IMR-90 (cell line): Measurements from ENCODE around the gene ANKRD42. TPM values are rescaled to one million over a fixed set of nuclear protein-coding genes. Genes with fewer than 3 reads are reported as not detected.

Experiments
- ATAC-seq: fragments of 200-7000 bp; cut with Tn5 transposase; 2 replicates; pipeline ENCODE4 v1.9.1; 2020; ENCODE audit warnings: low read depth, mild to moderate bottlenecking, moderate library complexity
- BruUV-seq: library from RNA; stranded (reverse); fragments of 400-500 nt; replicated peaks from 2 replicates; lab custom pipeline; 2021; lab: Mats Ljungman, UMichigan
- CTCF ChIA-PET: fragments of 300-600 bp; formaldehyde crosslinking; extraction: SDS; loops from one replicate; lab custom pipeline; 2021; ENCODE audit warnings: antibody characterized with exemption; lab: Yijun Ruan, JAX
- POLR2A ChIA-PET: fragments of 300-600 bp; sonication (Branson Sonifier 250); formaldehyde crosslinking; loops from one replicate; lab custom pipeline; 2022; ENCODE audit warnings: antibody characterized with exemption; ENCODE audit not compliant: unreplicated experiment; lab: Charles Lee
- DNase-seq: peaks from one replicate; pipeline ENCODE4 v3.0.0; 2013
- H2AFZ ChIP-seq: replicated peaks from 2 replicates; pipeline ENCODE3; 2013; ENCODE audit warnings: low read length, mild to moderate bottlenecking; ENCODE audit not compliant: poor library complexity
- H2AK5ac ChIP-seq: 2 replicates; pipeline ENCODE4 v1.6.1; 2013; ENCODE audit warnings: low read depth, low read length, inconsistent platforms
- H2AK9ac ChIP-seq: replicated peaks from 2 replicates; pipeline ENCODE3; 2013; ENCODE audit warnings: mild to moderate bottlenecking, low read depth, low read length, moderate library complexity; ENCODE audit not compliant: poor library complexity
- H2BK120ac ChIP-seq: 2 replicates; pipeline ENCODE4 v1.6.1; 2013; ENCODE audit warnings: low read depth, low read length, inconsistent platforms
- H2BK15ac ChIP-seq: 3 replicates; pipeline ENCODE4 v1.6.1; 2013; ENCODE audit warnings: low read depth, low read length, inconsistent platforms
- H2BK20ac ChIP-seq: 2 replicates; pipeline ENCODE4 v1.6.1; 2013; ENCODE audit warnings: low read depth, mild to moderate bottlenecking, inconsistent platforms, low read length, moderate library complexity
- H2BK5ac ChIP-seq: 2 replicates; pipeline ENCODE4 v1.6.1; 2013; ENCODE audit warnings: mild to moderate bottlenecking, low read depth, low read length, inconsistent platforms; ENCODE audit not compliant: poor library complexity, severe bottlenecking
- H3K14ac ChIP-seq: replicated peaks from 2 replicates; pipeline ENCODE4 v1.6.1; 2013; ENCODE audit warnings: low read depth, low read length, inconsistent platforms
- H3K18ac ChIP-seq: 2 replicates; pipeline ENCODE4 v1.6.1; 2013; ENCODE audit warnings: low read depth, low read length, control low read depth
- H3K23ac ChIP-seq: 2 replicates; pipeline ENCODE4 v1.6.1; 2013; ENCODE audit warnings: low read depth, low read length, inconsistent platforms
- H3K27ac ChIP-seq: 2 replicates; pipeline ENCODE4 v1.5.1; 2013; ENCODE audit warnings: mild to moderate bottlenecking, control low read depth, low read length; ENCODE audit not compliant: insufficient read depth
- H3K27me3 ChIP-seq: 2 replicates; pipeline ENCODE4 v1.6.1; 2013; ENCODE audit warnings: low read length; ENCODE audit not compliant: control insufficient read depth, insufficient read depth
- H3K36me3 ChIP-seq: 2 replicates; pipeline ENCODE4 v1.6.1; 2013; ENCODE audit warnings: low read length, mixed read lengths; ENCODE audit not compliant: control insufficient read depth, insufficient read depth
- H3K4ac ChIP-seq: 2 replicates; pipeline ENCODE4 v1.6.1; 2013; ENCODE audit warnings: low read depth, low read length, inconsistent platforms
- H3K4me1 ChIP-seq: 2 replicates; pipeline ENCODE4 v1.6.1; 2013; ENCODE audit warnings: low read length, mixed read lengths; ENCODE audit not compliant: control insufficient read depth, insufficient read depth
- H3K4me2 ChIP-seq: 2 replicates; pipeline ENCODE4 v1.6.1; 2013; ENCODE audit warnings: low read depth, mild to moderate bottlenecking, control low read depth, low read length, moderate library complexity
- H3K4me3 ChIP-seq: 2 replicates; pipeline ENCODE4 v1.5.1; 2013; ENCODE audit warnings: low read depth, mild to moderate bottlenecking, control low read depth, low read length, moderate library complexity; ENCODE audit not compliant: insufficient read depth
- H3K56ac ChIP-seq: 2 replicates; pipeline ENCODE4 v1.6.1; 2013; ENCODE audit warnings: low read length, inconsistent platforms; ENCODE audit not compliant: insufficient read depth; ENCODE audit errors: extremely low read depth
- H3K79me1 ChIP-seq, 2 experiments: 2 replicates each; pipeline ENCODE4 v1.6.1; 2013; ENCODE audit warnings: low read length in 2 of 2, inconsistent platforms in 1 of 2, low read depth in 1 of 2
- H3K9ac ChIP-seq: 2 replicates; pipeline ENCODE4 v1.6.1; 2013; ENCODE audit warnings: low read depth, low read length, control low read depth
- H3K9me1 ChIP-seq: 2 replicates; pipeline ENCODE4 v1.6.1; 2013; ENCODE audit warnings: low read length, inconsistent platforms; ENCODE audit not compliant: insufficient read depth
- H3K9me3 ChIP-seq: 2 replicates; pipeline ENCODE4 v1.6.1; 2013; ENCODE audit warnings: low read length; ENCODE audit not compliant: control insufficient read depth, insufficient read depth
- H4K20me1 ChIP-seq: 2 replicates; pipeline ENCODE4 v1.6.1; 2013; ENCODE audit warnings: low read length, inconsistent platforms; ENCODE audit not compliant: insufficient read depth
- H4K5ac ChIP-seq: 2 replicates; pipeline ENCODE4 v1.6.1; 2013; ENCODE audit warnings: mild to moderate bottlenecking, low read depth, low read length, control low read depth
- H4K8ac ChIP-seq, 2 experiments: 2 replicates each; pipeline ENCODE4 v1.6.1; 2013; ENCODE audit warnings: low read depth in 2 of 2, low read length in 2 of 2, control low read depth in 1 of 2, inconsistent platforms in 1 of 2
- H4K91ac ChIP-seq: 2 replicates; pipeline ENCODE4 v1.6.1; 2013; ENCODE audit warnings: low read depth, low read length, inconsistent platforms; ENCODE audit not compliant: insufficient read depth
- BHLHE40 ChIP-seq: fragments of 150-350 bp; IDR thresholded peaks from 2 replicates; pipeline ENCODE4 v1.6.1; 2016; ENCODE audit warnings: mild to moderate bottlenecking, low read depth, low read length
- CEBPB ChIP-seq: IDR thresholded peaks from 2 replicates; pipeline ENCODE4 v1.6.1; 2012; ENCODE audit warnings: low read depth, low read length, improper control_type of control experiment
- CHD1 ChIP-seq: IDR thresholded peaks from 2 replicates; pipeline ENCODE4 v1.6.1; 2012; ENCODE audit warnings: low read depth, low read length, improper control_type of control experiment
- CTCF ChIP-seq: conservative IDR thresholded peaks from 2 replicates; pipeline ENCODE4 v1.5.1; 2012; ENCODE audit warnings: mild to moderate bottlenecking, low read depth, low read length, improper control_type of control experiment
- ELK1 ChIP-seq: fragments of 150-350 bp; IDR thresholded peaks from 2 replicates; pipeline ENCODE4 v1.6.1; 2016; ENCODE audit warnings: low read depth, mild to moderate bottlenecking, low read length, moderate library complexity, borderline replicate concordance
- FOS ChIP-seq: fragments of 150-350 bp; IDR thresholded peaks from 2 replicates; pipeline ENCODE4 v1.6.1; 2016; ENCODE audit warnings: low read depth, low read length
- MAFK ChIP-seq: IDR thresholded peaks from 2 replicates; pipeline ENCODE4 v1.6.1; 2012; ENCODE audit warnings: low read depth, low read length, improper control_type of control experiment
- MAZ ChIP-seq: IDR thresholded peaks from 2 replicates; pipeline ENCODE4 v1.6.1; 2012; ENCODE audit warnings: low read depth, mild to moderate bottlenecking, low read length, improper control_type of control experiment, moderate library complexity, borderline replicate concordance
- MXI1 ChIP-seq: IDR thresholded peaks from 2 replicates; pipeline ENCODE4 v1.6.1; 2012; ENCODE audit warnings: low read depth, mild to moderate bottlenecking, low read length, moderate library complexity, borderline replicate concordance
- NFE2L2 ChIP-seq: fragments of 150-350 bp; IDR thresholded peaks from 2 replicates; pipeline ENCODE4 v1.6.1; 2016; ENCODE audit warnings: low read depth, mild to moderate bottlenecking, low read length
- POLR2A ChIP-seq: IDR thresholded peaks from 2 replicates; pipeline ENCODE4 v1.6.1; 2012; ENCODE audit warnings: mild to moderate bottlenecking, low read depth, low read length
- RCOR1 ChIP-seq: IDR thresholded peaks from 2 replicates; pipeline ENCODE4 v1.6.1; 2012; ENCODE audit warnings: mild to moderate bottlenecking, low read length, improper control_type of control experiment; ENCODE audit not compliant: insufficient replicate concordance
- RFX5 ChIP-seq: IDR thresholded peaks from 2 replicates; pipeline ENCODE4 v1.8.0; 2012; ENCODE audit warnings: low read depth, mild to moderate bottlenecking, low read length, moderate library complexity
- SMC3 ChIP-seq: fragments of 150-350 bp; IDR thresholded peaks from 2 replicates; pipeline ENCODE4 v1.6.1; 2016; ENCODE audit warnings: low read depth, mild to moderate bottlenecking, antibody characterized with exemption, low read length, moderate library complexity
- USF2 ChIP-seq: fragments of 150-350 bp; IDR thresholded peaks from 2 replicates; pipeline ENCODE4 v1.6.1; 2017; ENCODE audit warnings: mild to moderate bottlenecking, antibody characterized with exemption, low read length, low read depth
- dilution Hi-C: fragments of 300-500 bp; cut with HindIII; formaldehyde crosslinking; loops from one replicate; pipeline ENCODE4 v1.14.3; 2018; ENCODE audit warnings: low sequenced_read_pairs; ENCODE audit not compliant: unreplicated experiment
- in situ Hi-C: fragments of 300-500 bp; cut with MboI; formaldehyde crosslinking; loops from 3 replicates; pipeline ENCODE4 v1.14.3; 2019; ENCODE audit warnings: low sequenced_read_pairs, inconsistent platforms, mixed read lengths
- intact Hi-C: fragments of 100-400 bp; cut with micrococcal nuclease; formaldehyde crosslinking; loops from 2 replicates; pipeline ENCODE4 v1.10.0; 2022
- polyA plus RNA-seq, 3 experiments: library from polyadenylated mRNA; depleted of rRNA; stranded (reverse); fragments of >200 nt; gene quantifications; 2 replicates each; pipeline ENCODE4 v1.2.3, GENCODE V29; 2012; ENCODE audit warnings: low replicate concordance in 1 of 3
- total RNA-seq: library from RNA; depleted of rRNA; stranded (reverse); fragments of >200 nt; gene quantifications from 2 replicates; pipeline ENCODE4 v1.2.3, GENCODE V29; 2012

ANKRD42 gene
- total and polyA plus RNA-seq, 2 of the 4 experiments (the other 2 are of a cell fraction): 5.2 to 5.6 TPM

GRCh38 chr11:83174008-83174407 is 19.5 kb upstream of the ANKRD42 start:
- ATAC-seq (no peak), DNase-seq (no peak)
- no peak overlapping the region for H2BK15ac ChIP-seq
- POLR2A ChIA-PET: no interaction called here
- H3K4me3 ChIP-seq: no peak overlapping the region
- peaks cover 40% of the 10 kb centered on the region for H4K20me1 ChIP-seq
- H3K4me2 ChIP-seq: no peak overlapping the region
- no peak overlapping the region for H3K4ac ChIP-seq
- H3K79me1 ChIP-seq: peaks cover 14 to 32% of the 10 kb centered on the region in 2 experiments
- H3K23ac ChIP-seq: no peak overlapping the region
- no peak overlapping the region for H4K8ac ChIP-seq
- H3K27ac ChIP-seq: no peak overlapping the region
- TF ChIP-seq RFX5 (no peak), ELK1 (no peak), SMC3 (no peak), MAFK (no peak), NFE2L2 (no peak), CTCF (no peak), USF2 (no peak), CEBPB (no peak), FOS (no peak), RCOR1 (no peak), POLR2A (no peak), MAZ (no peak), BHLHE40 (no peak), MXI1 (no peak), CHD1 (no peak)
- no peak overlapping the region for H2BK5ac ChIP-seq
- H2BK120ac ChIP-seq: no peak overlapping the region
- dilution Hi-C loops: loop anchor here (25.0 kb wide), 1 partner anchor 112 kb away; the partner anchor contains the start of gene RAB30
- H3K9ac ChIP-seq: no peak overlapping the region
- H3K18ac ChIP-seq: no peak overlapping the region
- peaks cover 41% of the 10 kb centered on the region for H3K36me3 ChIP-seq
- H4K91ac ChIP-seq: no peak overlapping the region
- no peak overlapping the region for H2AK9ac ChIP-seq
- H2AFZ ChIP-seq: no peak overlapping the region
- H2BK20ac ChIP-seq: no peak overlapping the region
- in situ Hi-C loops: no loop called here
- CTCF ChIA-PET: no interaction called here
- H3K9me3 ChIP-seq: no peaks in the 10 kb centered on the region
- H4K5ac ChIP-seq: no peak overlapping the region
- intact Hi-C loops: no loop called here
- no peak overlapping the region for H3K14ac ChIP-seq
- no peak overlapping the region for H3K56ac ChIP-seq
- H2AK5ac ChIP-seq: peak overlapping the region; percentile 52; the same call in 1 of the 2 replicates
- BruUV-seq: no TSS peak
- H3K27me3 ChIP-seq: no peaks in the 10 kb centered on the region
- H3K9me1 ChIP-seq: peaks cover 5% of the 10 kb centered on the region; the same call in 1 of the 2 replicates
- H3K4me1 ChIP-seq: peaks cover 4% of the 10 kb centered on the region
